Upper lobe of left lung (tissue), 4 donors: ENCODE data around the gene LRRC19.

Experiments used
- CTCF ChIP-seq, 6 experiments: fragments of 450-650 bp in 4 of 6; fragments of 200-600 bp in 2 of 6; sonication (generic) in 2 of 6; IDR thresholded peaks; one replicate each; pipeline ENCODE4 v1.5.1; 2016 to 2019; ENCODE audit warnings: antibody characterized with exemption in 6 of 6
- EP300 ChIP-seq, 4 donors: sonication (generic); formaldehyde crosslinking; IDR thresholded peaks; one replicate each; pipeline ENCODE4 v1.5.1; 2017; ENCODE audit warnings: antibody characterized with exemption in 4 of 4, control low read depth in 2 of 4
- POLR2A ChIP-seq, 4 donors: fragments of 450-650 bp; IDR thresholded peaks; one replicate each; pipeline ENCODE4 v1.5.1; 2016 to 2017; ENCODE audit warnings: antibody characterized with exemption in 4 of 4, mild to moderate bottlenecking in 2 of 4
- POLR2AphosphoS5 ChIP-seq, 2 donors: sonication (generic); formaldehyde crosslinking; IDR thresholded peaks; one replicate each; pipeline ENCODE4 v1.5.1; 2017; ENCODE audit warnings: antibody characterized with exemption in 2 of 2

GRCh38 chr9:26955222-26955903 lies 50.1 kb downstream of the LRRC19 start:
- no peak for TF ChIP-seq CTCF (IDR thresholded peaks at IDR 0.05)
- TF ChIP-seq POLR2A (IDR thresholded peaks at IDR 0.05): no peak
- TF ChIP-seq POLR2AphosphoS5 (IDR thresholded peaks at IDR 0.05): no peak
- no peak for TF ChIP-seq EP300 (IDR thresholded peaks at IDR 0.05)
